ENCODE results near the gene TNS1.

Gene TNS1

GRCh38 chr2:217843324-217843723, 159.5 kb downstream of the TNS1 start:
- no peak for DNase-seq

DNA sequence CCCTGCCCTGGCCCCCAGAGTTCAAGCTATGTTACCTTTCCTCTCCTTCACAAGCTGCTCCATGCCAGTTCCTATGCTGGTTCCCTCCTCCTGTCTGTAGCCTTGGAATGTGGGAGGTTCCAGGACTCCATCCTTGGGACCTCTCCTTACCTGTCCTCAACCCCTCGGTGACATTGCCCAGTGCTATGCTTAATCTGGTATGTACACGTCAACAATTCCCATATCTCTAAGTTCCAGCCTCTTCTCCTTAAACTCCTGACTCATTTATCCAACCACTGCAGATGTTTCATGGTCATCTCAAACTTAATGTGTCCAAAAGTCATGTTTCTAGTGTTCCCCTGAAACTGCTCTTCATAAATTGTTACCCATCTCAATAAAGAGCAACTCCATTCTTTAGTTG, 160.8 kb downstream of the TNS1 start:
- DNase-seq, result no peak

DNA sequence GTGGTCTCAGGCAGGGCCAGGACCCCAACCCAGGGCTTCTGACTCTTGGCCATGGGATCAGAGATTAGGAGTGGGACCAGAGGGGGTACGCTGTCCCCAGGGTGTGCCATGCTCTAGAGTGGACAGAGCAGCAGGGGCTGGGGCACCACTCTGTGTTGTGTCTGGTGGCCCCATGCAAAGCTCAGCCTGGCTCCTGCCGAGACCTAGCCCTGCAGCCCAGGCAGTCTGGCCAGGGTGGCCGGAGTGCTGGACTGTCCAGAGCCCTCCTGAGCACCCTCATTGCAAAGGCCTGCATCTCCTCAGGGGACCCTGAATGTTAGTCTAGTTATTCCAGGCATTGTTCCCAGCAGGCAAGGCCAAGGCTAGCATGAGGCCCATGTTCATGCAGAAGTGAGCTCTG, 162.3 kb downstream of the TNS1 start:
- DNase-seq, result no peak

GRCh38 chr2:217839750-217840107, 163.1 kb downstream of the TNS1 start:
- no peak for DNase-seq

- DNase-seq, result no peak
These were observed 163.6 kb downstream of the TNS1 start for GRCh38 chr2:217839073-217839749.

- no peak for DNase-seq
These were observed 164.4 kb downstream of the TNS1 start for GRCh38 chr2:217838409-217838831.

- DNase-seq, result no peak
These were observed 165.3 kb downstream of the TNS1 start for GRCh38 chr2:217837530-217837929.

DNA sequence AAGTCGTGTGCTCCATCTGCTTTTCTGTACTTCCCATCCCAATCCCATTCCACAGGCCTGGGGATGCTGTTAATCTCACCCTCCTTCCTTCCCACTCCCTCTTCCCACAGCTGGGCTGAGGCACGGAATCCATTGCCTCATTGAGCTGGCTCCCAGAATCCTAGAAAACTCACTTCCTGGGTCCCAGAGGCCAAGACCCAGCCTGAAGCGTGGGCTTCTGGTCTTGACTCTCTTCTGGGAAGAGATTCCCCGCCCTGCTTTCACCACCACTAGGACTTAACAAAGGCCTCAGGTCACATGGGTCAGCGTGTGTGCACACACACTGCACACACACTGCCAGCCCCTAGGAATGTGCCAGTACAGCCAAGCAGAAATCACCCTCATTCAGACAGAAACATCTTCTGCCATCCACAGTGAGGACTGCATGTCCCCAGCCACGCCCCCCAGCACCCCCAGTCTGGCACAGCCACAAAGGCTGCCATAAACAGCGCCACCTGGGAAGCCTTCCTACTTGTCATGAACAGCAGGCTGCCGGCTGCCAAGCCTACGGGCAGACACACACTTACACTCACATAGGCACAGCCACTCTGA, 165.8 kb downstream of the TNS1 start:
- no peak for DNase-seq

- DNase-seq, result no peak
These were observed 166.6 kb downstream of the TNS1 start for GRCh38 chr2:217835931-217836891.

GRCh38 chr2:217834744-217835513, 167.9 kb downstream of the TNS1 start:
- no peak for DNase-seq

GRCh38 chr2:217834057-217834620, 168.7 kb downstream of the TNS1 start:
- DNase-seq, result no peak

DNA sequence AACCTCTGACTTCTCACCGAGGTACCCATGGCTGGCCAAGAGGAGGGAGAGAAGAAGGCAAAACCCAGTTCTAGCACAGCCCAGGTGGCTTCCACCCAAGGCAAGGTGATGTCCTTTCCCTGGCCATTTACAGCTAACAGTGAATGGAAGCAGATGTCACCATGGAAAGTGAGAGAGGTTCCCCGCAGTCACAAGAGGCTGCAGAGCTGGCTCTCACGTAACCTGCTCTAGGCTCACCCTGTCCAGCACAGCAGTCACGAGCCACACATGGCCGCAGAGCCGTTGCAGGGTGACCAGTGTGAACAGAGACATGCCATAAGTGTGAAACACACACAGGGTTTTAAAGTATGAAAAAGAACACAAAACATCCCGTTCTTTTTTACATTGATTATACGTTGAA, 169.4 kb downstream of the TNS1 start:
- no peak for DNase-seq

DNA sequence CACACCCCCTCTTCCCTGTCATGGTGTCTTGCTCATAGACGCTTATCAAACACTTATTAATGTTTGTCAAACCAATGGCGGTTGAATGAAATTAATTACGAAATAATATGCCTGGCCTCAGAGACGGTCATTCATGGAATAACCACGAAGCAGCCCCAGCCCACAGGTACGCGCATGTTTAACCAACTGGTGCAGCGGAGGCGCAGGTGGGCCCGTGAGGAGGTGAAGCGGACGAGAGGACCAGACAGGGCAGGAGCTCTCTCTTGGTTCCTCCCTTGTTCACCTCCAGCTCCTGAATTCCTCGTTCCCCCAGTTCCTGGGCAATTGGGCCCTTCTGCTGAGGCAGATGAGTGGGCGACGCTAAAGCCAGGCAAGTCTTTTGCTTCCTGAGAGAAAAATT, 169.8 kb downstream of the TNS1 start:
- no peak for DNase-seq

DNA sequence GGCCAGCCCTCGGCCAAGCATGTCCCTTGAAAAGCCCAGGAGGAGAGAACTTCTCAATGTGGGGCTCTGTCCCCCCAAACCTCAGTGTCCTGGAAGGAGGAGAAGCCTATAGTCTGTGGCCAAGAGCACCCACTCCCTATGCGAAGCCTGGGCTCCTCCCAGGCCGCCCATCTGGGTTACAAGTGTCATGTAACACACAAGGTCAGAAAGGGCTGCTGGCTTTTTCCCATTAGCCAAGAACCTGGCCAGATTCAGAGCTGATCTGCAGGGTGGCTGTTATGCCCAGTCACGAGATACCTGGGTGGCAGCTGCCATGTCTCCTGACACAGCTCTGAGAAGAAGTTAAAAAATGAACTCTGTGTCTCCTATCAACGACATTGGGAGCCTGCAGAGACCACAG, 170.7 kb downstream of the TNS1 start:
- no peak for DNase-seq

DNA sequence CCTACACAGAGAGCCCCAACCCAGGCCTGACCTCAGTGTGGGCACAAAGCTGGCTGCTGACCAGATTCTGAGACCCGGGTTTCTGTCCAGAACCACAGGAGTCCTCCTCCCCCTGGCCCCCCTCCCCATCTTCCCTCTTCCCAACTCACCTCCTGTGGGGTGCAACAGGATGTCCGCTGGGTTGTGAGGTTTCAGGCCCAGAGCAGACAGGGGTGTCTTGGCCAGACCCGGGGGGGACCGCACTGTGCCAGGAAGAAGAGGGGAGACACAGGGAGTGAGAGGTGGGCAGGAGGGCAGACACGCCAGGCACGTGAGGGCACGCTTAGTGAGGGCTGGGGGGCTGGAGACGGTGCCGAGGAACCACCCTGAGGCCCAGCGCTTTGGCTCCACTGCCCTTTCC, 171.5 kb downstream of the TNS1 start:
- DNase-seq, result no peak

DNA sequence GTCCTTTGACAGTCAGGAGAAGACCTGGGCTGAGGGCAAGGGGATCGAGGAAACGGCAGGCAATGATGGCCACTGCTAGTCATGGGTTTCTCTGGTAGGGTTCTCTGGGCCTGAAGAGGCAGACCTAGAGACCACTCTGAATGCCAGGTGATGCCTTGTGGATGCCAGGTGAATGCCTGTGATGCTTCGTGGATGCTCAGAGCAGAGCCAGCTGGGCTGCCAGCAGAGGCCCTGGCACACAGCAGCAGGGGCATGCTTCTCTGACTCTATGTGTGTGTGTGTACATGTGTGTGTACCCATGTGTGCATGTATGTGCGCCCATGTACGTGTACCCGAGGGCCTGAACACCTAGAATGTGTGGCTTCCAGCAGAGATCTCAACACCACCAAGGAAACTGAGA, 172.0 kb downstream of the TNS1 start:
- DNase-seq, result no peak

GRCh38 chr2:217830061-217830460, 172.7 kb downstream of the TNS1 start:
- DNase-seq, result no peak

GRCh38 chr2:217829420-217829819, 173.4 kb downstream of the TNS1 start:
- no peak for DNase-seq

- no peak for DNase-seq
These were observed 174.5 kb downstream of the TNS1 start for GRCh38 chr2:217828336-217828735.

DNA sequence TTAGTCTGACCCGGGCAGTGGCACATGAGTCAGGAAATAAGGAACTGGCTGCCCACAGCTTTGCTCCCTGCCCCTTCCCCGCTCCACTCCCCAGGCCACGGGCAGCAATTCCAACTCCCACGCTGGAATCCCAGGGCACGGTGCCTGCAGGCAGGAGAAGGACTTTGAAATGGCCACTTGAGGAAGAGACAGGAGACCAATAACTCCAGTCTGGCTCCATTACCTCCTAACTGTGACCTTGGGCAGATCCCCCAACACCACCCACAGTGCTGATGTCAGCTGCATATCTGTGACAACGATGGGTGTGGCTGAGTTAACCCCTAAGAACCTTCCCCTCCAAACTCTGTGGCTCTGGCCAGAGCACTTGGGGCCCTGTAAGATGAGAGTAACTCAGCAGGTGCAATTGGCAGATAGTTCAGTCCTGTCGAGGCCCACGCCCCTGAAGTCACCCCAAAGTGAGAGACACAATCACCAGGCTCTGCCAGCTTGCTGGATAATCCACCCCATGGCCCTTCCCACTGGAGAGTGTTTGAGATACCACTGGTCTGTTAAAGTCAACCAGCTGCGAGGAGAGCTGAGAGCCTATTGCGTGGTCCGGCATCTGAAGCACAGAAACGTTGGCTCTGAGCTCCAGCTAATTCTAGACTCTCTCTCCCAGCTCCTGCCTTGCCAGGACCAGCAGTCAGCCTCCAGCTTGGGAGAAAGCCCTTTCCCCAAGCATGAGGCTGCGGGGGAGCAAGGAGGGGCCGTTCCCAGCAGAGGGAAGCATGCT, 175.2 kb downstream of the TNS1 start:
- DNase-seq, result no peak

DNA sequence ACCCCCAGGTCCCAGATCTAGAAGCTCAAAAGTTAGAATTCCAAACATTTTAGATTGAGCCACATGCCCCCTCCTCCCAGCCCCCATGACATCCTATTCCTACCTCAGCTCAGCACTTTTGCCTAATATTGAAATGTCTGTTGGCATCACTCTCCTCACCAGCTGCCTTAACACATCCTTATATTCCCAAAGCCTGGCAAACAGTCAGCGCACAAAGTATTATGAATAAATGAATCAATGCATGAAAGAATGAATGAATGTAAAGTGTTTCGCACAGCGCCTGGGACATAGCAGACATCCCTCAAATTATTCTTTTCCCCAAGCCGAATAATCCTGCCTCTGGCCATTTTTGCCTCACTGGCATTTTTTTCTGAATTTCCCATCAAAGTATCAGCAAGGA, 175.8 kb downstream of the TNS1 start:
- DNase-seq, result no peak

- DNase-seq, result no peak
These were observed 176.3 kb downstream of the TNS1 start for GRCh38 chr2:217826520-217826919.

Data from stimulated activated naive CD4-positive, alpha-beta T cell (primary cell).